Measurements from ENCODE around the gene LYL1. TPM values are rescaled to one million over a fixed set of nuclear protein-coding genes. Genes with fewer than 3 reads are reported as not detected.

LYL1 gene
- total and polyA plus RNA-seq, 2 of the 4 experiments (the other 2 are of a cell fraction): 0.36 to 0.39 TPM

DNA sequence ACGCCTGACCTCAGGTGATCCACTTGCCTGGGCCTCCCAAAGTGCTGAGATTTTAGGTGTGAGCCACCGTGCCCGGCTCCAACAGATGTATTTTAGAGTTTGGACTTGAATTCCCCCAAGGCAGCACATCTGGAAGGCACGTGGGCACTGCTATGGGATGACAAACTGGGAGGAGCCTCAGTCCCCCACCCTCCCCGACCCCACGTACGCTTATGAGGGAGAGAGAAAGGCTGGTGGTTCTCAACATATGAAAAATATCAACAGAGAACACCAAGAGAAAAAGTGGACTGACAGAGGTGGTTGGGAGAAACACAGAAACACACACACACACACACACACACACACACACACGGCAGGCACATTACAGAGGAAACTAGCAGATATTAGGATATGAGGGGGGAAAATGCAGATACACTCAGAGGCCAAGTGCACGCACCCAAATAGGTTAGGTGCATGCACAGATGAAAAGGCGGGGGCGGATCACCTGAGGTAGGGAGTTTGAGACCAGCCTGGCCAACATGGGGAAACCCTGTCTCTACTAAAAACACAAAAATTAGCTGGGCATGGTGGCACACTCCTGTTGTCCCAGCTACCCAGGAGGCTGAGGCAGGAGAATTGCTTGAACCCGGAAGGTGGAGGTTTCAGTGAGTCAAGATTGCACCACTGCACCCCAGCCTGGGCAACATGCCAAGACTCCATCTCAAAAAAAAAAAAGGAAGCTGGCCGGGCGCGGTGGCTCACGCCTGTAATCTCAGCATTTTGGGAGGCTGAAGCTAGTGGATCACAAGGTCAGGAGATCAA, 44.3 kb upstream of the LYL1 start:
- H4K5ac ChIP-seq (ENCODE audit: low read depth, low read length): no peak overlapping the region
- H3K9ac ChIP-seq (ENCODE audit: low read depth, low read length): no peak overlapping the region
- no peak overlapping the region for H2BK5ac ChIP-seq (ENCODE audit: low read depth, low read length, poor library complexity, severe bottlenecking)
- peak overlapping the region; percentile 28 for H2AK9ac ChIP-seq (replicated peaks; ENCODE audit: low read depth, low read length, poor library complexity)
- DNase-seq: no peak
- H2AFZ ChIP-seq (replicated peaks; ENCODE audit: low read length, poor library complexity): no peak overlapping the region
- no peak overlapping the region; the same call in 1 of the 2 replicates for H3K23ac ChIP-seq (ENCODE audit: low read depth, low read length)
- WGBS, 2 experiments (ENCODE audit: extremely low coverage in 2 of 2, insufficient read length in 1 of 2): 72% methylated on average over 3 of the region's 16 CpGs; no CpG with 5 or more reads in 1 of the 2 experiments
- peaks cover 14% of the 10 kb centered on the region for H3K9me1 ChIP-seq (ENCODE audit: insufficient read depth, low read length)
- no peak overlapping the region for H3K56ac ChIP-seq (ENCODE audit: extremely low read depth, insufficient read depth, low read length)
- H4K8ac ChIP-seq (ENCODE audit: low read depth in 2 of 2, low read length in 2 of 2): no peak overlapping the region
- H2AK5ac ChIP-seq (ENCODE audit: low read depth, low read length): no peak overlapping the region; the same call in 1 of the 2 replicates
- ChIA-PET CTCF (interaction anchor here (1.6 kb wide), 1 partner anchor 52 kb away, joined by 6 read pairs; no protein-coding TSS in a partner anchor), POLR2A (ENCODE audit: unreplicated experiment) (no interaction called here)
- BruUV-seq (replicated peaks): no TSS peak
- H2BK120ac ChIP-seq (ENCODE audit: low read depth, low read length): no peak overlapping the region
- no peak for ATAC-seq (ENCODE audit: low read depth)
- H4K91ac ChIP-seq (ENCODE audit: insufficient read depth, low read depth, low read length): no peak overlapping the region
- H3K9me3 ChIP-seq (ENCODE audit: control insufficient read depth, insufficient read depth, low read length): no peaks in the 10 kb centered on the region
- intact Hi-C loops (cut with micrococcal nuclease) (no loop called here), in situ Hi-C loops (cut with MboI; ENCODE audit: low sequenced_read_pairs) (no loop called here), dilution Hi-C loops (cut with HindIII; ENCODE audit: low sequenced_read_pairs, unreplicated experiment) (no loop called here)
- H3K4me2 ChIP-seq (ENCODE audit: low read depth, low read length): no peak overlapping the region
- peaks cover 8% of the 10 kb centered on the region for H4K20me1 ChIP-seq (ENCODE audit: insufficient read depth, low read length)
- no peak overlapping the region for H3K4ac ChIP-seq (ENCODE audit: low read depth, low read length)
- peaks cover 2 to 55% of the 10 kb centered on the region in 2 experiments; a peak in 2 of 4 replicates for H3K79me1 ChIP-seq (ENCODE audit: low read depth in 1 of 2, low read length in 2 of 2)
- H3K36me3 ChIP-seq (ENCODE audit: control insufficient read depth, insufficient read depth, low read length): peaks cover 15% of the 10 kb centered on the region
- no peak overlapping the region for H3K14ac ChIP-seq (replicated peaks; ENCODE audit: low read depth, low read length)
- H3K18ac ChIP-seq (ENCODE audit: low read depth, low read length): no peak overlapping the region
- no peak overlapping the region for H3K27ac ChIP-seq (ENCODE audit: insufficient read depth, low read length)
- H3K4me3 ChIP-seq (ENCODE audit: insufficient read depth, low read depth, low read length): no peak overlapping the region
- H3K27me3 ChIP-seq (ENCODE audit: control insufficient read depth, insufficient read depth, low read length): no peaks in the 10 kb centered on the region
- peaks cover 6% of the 10 kb centered on the region; the same call in 1 of the 2 replicates for H3K4me1 ChIP-seq (ENCODE audit: control insufficient read depth, insufficient read depth, low read length)
- H2BK15ac ChIP-seq (ENCODE audit: low read depth, low read length): no peak overlapping the region
- no peak overlapping the region for H2BK20ac ChIP-seq (ENCODE audit: low read depth, low read length)
- TF ChIP-seq POLR2A (IDR thresholded peaks at IDR 0.05; ENCODE audit: low read depth, low read length) (no peak), CHD1 (IDR thresholded peaks at IDR 0.05; ENCODE audit: low read depth, low read length) (no peak), CEBPB (IDR thresholded peaks at IDR 0.05; ENCODE audit: low read depth, low read length) (no peak), USF2 (IDR thresholded peaks at IDR 0.05; ENCODE audit: low read depth, low read length) (no peak), NFE2L2 (IDR thresholded peaks at IDR 0.05; ENCODE audit: low read depth, low read length) (no peak), MAFK (IDR thresholded peaks at IDR 0.05; ENCODE audit: low read depth, low read length) (no peak), BHLHE40 (IDR thresholded peaks at IDR 0.05; ENCODE audit: low read depth, low read length) (no peak), CTCF (conservative IDR thresholded peaks at IDR 0.05; ENCODE audit: low read depth, low read length) (no peak), MXI1 (IDR thresholded peaks at IDR 0.05; ENCODE audit: borderline replicate concordance, low read depth, low read length) (no peak), SMC3 (IDR thresholded peaks at IDR 0.05; ENCODE audit: low read depth, low read length) (no peak), FOS (IDR thresholded peaks at IDR 0.05; ENCODE audit: low read depth, low read length) (no peak), RFX5 (IDR thresholded peaks at IDR 0.05; ENCODE audit: low read depth, low read length) (no peak), RAD21 (IDR thresholded peaks at IDR 0.05; ENCODE audit: low read length) (no peak), RCOR1 (IDR thresholded peaks at IDR 0.05; ENCODE audit: insufficient replicate concordance, low read length) (no peak)
- TF ChIP-seq, protein P1, sequence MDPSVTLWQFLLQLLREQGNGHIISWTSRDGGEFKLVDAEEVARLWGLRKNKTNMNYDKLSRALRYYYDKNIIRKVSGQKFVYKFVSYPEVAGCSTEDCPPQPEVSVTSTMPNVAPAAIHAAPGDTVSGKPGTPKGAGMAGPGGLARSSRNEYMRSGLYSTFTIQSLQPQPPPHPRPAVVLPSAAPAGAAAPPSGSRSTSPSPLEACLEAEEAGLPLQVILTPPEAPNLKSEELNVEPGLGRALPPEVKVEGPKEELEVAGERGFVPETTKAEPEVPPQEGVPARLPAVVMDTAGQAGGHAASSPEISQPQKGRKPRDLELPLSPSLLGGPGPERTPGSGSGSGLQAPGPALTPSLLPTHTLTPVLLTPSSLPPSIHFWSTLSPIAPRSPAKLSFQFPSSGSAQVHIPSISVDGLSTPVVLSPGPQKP (IDR thresholded peaks at IDR 0.05; ENCODE audit: borderline replicate concordance, low read depth, low read length): no peak
